NCI-H146 (cell line): ENCODE data around the gene OR7D4.
"Not testable (repeated sequence)": the region's sequence is repeated elsewhere in the genome, so short reads cannot be mapped to it uniquely, and the experiment has no call there.

ENCODE experiments used
- DNase-seq: peaks from one replicate; lab custom pipeline; 2025; lab: John Stamatoyannopoulos, UW

The OR7D4 gene

DNA sequence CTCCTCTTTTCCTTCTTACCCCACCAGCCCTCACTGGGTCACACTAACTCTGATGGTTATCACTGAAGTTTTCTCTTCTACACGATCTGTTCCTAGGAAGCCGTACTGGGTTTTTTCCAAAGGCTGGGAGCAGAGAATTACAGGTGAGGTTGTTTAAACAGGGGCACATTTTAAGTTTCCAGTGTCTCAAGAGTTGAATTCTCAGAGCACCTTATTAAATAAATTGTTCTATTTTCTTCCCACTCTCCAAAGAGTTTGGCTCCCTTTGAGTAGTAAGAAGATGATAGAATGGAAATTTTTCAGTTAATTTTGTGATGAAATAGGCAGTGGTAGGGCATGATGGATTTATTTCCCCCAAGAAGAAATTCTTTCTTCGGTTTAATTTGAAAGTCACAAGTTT, at the start of gene OR7D4:
Gene OR7D4, minus strand, starts transcription at position 101 of the 400 bp plus-strand sequence. CDS start 4,752 bp downstream, outside the sequence.
- DNase-seq: no peak

DNA sequence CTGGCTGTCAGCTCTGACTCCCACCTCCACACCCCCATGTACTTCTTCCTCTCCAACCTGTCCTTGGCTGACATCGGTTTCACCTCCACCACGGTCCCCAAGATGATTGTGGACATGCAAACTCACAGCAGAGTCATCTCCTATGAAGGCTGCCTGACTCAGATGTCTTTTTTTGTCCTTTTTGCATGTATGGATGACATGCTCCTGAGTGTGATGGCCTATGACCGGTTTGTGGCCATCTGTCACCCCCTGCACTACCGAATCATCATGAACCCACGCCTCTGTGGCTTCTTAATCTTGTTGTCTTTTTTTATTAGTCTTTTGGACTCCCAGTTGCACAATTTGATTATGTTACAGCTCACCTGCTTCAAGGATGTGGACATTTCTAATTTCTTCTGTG, 31.8 kb upstream of the OR7D4 start:
- DNase-seq: no peak

- no peak for DNase-seq
Observed at GRCh38 chr19:9250630-9251029, 31.2 kb upstream of the OR7D4 start, which contains the start of gene OR7E24. TSS of gene OR7E24 (plus strand) at chr19:9250930. CDS start at chr19:9251044, 114 bp downstream.

- peak; percentile 43 for DNase-seq
Observed at GRCh38 chr19:9205501-9206113, 13.8 kb downstream of the OR7D4 start.

DNA sequence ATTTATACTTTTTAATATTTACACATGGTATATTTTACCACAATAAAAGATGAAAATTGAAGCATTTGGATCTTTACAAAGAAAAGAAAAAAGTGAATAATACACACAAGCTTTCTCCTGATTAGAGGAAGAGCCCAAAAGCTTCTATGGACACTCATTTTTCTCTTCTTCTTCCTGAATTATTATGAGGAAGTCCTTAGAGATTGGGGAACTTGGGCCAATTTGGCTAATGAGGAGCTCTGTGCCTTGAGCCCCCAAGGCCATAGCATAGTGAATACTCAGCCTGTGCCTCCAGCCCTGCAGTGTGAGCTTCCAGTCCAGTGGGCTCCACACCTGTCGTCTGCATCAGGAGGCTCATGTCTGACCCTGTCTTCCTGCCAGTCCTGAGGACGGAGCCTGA, 21.3 kb downstream of the OR7D4 start:
- not testable (repeated sequence) for DNase-seq

- no peak for DNase-seq
Observed at GRCh38 chr19:9189535-9189934, 29.9 kb downstream of the OR7D4 start.

GRCh38 chr19:9187191-9187590, 32.2 kb downstream of the OR7D4 start:
- no peak for DNase-seq

GRCh38 chr19:9183000-9183399, 36.4 kb downstream of the OR7D4 start:
- no peak for DNase-seq

- no peak for DNase-seq
Observed at GRCh38 chr19:9178901-9179300, 40.5 kb downstream of the OR7D4 start, which contains the start of gene OR7D2. TSS of gene OR7D2 (plus strand) at chr19:9178979. CDS start at chr19:9185782, 6,803 bp downstream.

DNA sequence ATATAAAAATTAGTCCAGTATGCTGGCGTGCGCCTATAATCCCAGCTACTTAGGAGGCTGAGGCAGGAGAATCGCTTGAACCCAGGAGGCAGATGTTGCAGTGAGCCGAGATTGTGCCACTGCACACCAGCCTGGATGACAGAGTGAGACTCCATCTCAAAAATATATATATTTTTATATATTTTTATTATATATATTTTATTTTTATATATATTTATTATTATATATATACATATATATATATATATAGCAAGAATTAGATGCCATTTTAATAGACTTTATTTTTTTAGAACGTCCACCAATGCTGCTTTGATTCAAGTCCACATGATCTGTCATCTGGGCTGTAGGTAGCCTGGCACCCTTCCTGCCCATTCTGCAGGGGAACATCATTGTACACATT, 44.1 kb downstream of the OR7D4 start:
- DNase-seq: no peak

- DNase-seq: no peak
Observed at GRCh38 chr19:9171393-9171991, 47.9 kb downstream of the OR7D4 start.

DNA sequence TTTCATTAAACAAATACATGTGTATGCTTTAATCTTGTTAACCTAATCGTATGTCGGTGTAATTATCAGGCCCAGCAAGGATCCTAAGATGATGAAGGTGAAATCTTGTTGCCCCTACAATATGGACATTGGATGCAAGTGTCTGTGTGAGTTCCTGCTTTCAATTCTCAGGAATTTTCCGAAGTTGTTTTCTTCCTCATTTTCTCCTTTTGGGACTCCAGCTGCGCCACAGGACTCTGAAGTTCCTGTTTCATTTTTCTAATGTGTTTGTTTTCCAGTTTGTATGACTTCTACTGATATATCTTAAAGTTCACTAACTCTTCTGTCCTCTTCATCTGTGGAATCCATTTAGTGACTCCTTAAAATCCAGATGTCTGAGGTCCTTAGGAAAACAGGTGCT, 52.5 kb downstream of the OR7D4 start:
- no peak for DNase-seq

GRCh38 chr19:9165261-9165660, 54.1 kb downstream of the OR7D4 start:
- no peak for DNase-seq

DNA sequence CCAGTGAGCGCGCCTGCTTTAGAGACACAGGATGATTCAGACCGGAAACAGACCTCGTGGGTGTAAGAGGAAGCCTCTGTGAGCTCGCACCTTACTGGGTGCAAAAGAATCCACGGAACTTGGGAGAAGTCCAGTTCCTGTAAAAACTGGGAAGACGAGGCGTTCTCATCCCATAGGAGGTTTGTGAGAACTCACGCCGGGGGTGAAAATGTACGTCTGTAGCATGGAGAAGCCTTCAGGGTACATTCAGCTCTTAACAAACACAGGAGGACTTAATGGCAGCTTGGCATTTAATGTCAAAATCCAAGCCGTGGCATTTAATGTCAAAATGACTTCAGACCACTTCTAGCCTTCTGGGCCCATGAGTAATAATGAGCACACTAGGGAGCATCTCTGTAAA, 58.0 kb downstream of the OR7D4 start:
- no peak for DNase-seq
